Brain microvascular endothelial cell (primary cell): ENCODE measurements around the gene PTEN.

Experiments used
- DNase-seq: peaks from one replicate; pipeline ENCODE4 v3.0.0-alpha.2; 2020
- H3K27ac ChIP-seq: fragments of 250-450 bp; sonication (Bioruptor Pico); 2 replicates; pipeline ENCODE4 v1.5.1; 2020; ENCODE audit warnings: mild to moderate bottlenecking, moderate library complexity
- H3K27me3 ChIP-seq: fragments of 250-450 bp; sonication (Bioruptor Pico); replicated peaks from 2 replicates; pipeline ENCODE4 v1.5.1; 2020; ENCODE audit warnings: mild to moderate bottlenecking
- H3K36me3 ChIP-seq: fragments of 250-450 bp; sonication (Bioruptor Pico); replicated peaks from 2 replicates; pipeline ENCODE4 v1.5.1; 2020; ENCODE audit warnings: mild to moderate bottlenecking
- H3K4me3 ChIP-seq: 2 replicates; pipeline ENCODE4 v1.5.1; 2011; ENCODE audit warnings: low read depth, mild to moderate bottlenecking, control low read depth, low read length, moderate library complexity
- in situ Hi-C: cut with HindIII; loops from 2 replicates; pipeline ENCODE4 v1.10.0; 2017; ENCODE audit warnings: low sequenced_read_pairs, low pct_ligation_motif_present
- TF ChIP-seq, protein P1 (sequence below): IDR thresholded peaks from 2 replicates; pipeline ENCODE4 v1.5.1; 2011; ENCODE audit warnings: low read depth, mild to moderate bottlenecking, moderate library complexity, low read length, control low read depth, inconsistent platforms; ENCODE audit errors: missing control alignments

The PTEN gene

DNA sequence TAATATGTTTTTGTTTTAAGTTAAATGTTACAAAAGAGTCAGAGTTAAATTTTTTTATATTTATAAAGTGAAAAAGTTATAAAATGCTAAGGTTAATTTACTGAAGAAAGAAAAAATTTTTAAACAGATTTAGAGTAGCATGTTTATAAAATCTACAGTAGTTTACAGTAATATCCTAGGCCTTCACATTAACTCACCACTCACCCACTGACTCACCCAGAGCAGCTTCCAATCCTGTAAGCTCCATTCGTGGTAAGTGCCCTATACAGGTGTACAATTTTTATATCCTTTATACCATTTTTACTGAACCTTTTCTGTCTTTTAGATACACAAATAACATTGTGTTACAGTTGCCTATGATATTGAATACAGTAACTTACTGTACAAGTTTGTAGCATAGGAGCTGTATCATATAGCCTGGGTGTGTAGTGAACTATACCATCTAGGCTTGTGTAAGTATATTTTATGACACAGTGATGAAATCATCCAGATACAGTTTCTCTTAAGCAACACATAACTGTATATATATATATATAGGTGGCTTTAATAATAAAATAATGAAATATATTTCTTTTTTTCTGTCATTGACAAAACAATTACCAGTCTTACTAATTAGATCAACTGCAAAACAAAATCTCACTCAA is 79.6 kb downstream of the PTEN start:
- Histone ChIP-seq H3K27me3 (no peaks in the 10 kb centered on the region), H3K27ac (no peak overlapping the region), H3K36me3 (no peaks in the 10 kb centered on the region), H3K4me3 (no peak overlapping the region)
- no peak for DNase-seq
- TF ChIP-seq, protein P1, sequence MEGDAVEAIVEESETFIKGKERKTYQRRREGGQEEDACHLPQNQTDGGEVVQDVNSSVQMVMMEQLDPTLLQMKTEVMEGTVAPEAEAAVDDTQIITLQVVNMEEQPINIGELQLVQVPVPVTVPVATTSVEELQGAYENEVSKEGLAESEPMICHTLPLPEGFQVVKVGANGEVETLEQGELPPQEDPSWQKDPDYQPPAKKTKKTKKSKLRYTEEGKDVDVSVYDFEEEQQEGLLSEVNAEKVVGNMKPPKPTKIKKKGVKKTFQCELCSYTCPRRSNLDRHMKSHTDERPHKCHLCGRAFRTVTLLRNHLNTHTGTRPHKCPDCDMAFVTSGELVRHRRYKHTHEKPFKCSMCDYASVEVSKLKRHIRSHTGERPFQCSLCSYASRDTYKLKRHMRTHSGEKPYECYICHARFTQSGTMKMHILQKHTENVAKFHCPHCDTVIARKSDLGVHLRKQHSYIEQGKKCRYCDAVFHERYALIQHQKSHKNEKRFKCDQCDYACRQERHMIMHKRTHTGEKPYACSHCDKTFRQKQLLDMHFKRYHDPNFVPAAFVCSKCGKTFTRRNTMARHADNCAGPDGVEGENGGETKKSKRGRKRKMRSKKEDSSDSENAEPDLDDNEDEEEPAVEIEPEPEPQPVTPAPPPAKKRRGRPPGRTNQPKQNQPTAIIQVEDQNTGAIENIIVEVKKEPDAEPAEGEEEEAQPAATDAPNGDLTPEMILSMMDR, result no peak
- in situ Hi-C loops, result no loop called here

DNA sequence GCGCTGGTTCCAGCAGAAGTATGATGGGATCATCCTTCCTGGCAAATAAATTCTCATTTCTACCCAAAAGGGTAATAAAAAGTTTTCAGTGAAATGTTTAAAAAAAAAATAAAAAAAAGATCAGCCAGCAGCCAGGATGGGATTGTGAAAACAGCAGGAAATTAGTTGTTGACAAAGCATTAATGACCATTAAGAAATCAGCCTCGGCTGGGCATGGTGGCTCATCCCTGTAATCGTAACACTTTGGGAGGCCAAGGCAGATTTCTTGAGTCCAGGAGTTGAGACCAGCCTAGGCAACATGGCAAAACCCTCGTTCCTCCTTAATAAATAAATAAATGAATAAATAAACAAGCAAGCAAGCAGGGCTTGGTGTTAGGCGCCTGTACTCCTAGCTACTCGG is 82.6 kb downstream of the PTEN start:
- Histone ChIP-seq H3K27ac (no peak overlapping the region), H3K36me3 (no peaks in the 10 kb centered on the region), H3K27me3 (no peaks in the 10 kb centered on the region), H3K4me3 (no peak overlapping the region)
- TF ChIP-seq, protein P1, result no peak
- no peak for DNase-seq
- in situ Hi-C loops, result no loop called here

DNA sequence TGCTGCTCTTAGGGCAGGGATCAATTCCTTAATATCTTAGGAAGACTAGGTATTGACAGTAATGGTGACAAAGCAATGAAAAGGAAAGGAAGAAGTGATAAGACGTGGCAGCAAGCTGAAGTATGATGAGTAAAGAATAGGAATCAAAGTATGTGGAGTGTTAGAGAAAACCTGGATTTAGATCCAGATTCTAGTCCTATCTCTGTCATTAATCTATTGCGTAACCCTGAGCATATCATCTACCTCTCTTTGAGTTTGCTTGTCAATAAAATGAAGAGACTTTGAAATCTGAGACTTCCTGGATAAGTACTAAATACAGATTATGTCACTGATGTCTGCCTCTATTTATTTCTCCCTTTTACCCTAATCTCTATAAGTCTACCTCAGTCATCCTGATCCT is 89.2 kb downstream of the PTEN start:
- TF ChIP-seq, protein P1, result no peak
- in situ Hi-C loops, result no loop called here
- Histone ChIP-seq H3K36me3 (peaks cover 2% of the 10 kb centered on the region), H3K27me3 (no peaks in the 10 kb centered on the region), H3K27ac (no peak overlapping the region), H3K4me3 (no peak overlapping the region)
- no peak for DNase-seq

DNA sequence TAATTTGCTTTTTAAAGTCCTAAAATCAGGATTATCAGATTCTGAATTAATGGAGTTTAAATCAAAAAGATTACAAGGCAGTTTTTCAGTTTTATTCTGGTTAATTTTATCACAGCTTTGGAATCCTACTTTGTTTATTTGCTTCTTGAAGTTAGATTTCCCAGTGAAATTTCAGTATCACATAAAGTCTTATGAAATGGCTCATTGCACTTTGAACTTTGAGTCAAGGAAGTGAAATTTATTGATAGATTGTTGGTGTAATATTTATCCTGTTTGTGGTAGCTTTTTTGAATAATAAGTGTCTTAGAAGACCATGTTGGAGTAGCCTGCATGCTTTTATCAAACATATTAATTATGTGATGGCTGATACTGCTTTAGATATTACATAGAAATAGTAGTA is 92.6 kb downstream of the PTEN start:
- H3K36me3 ChIP-seq, result peaks cover 2% of the 10 kb centered on the region
- DNase-seq, result no peak
- no peaks in the 10 kb centered on the region for H3K27me3 ChIP-seq
- in situ Hi-C loops, result no loop called here
- TF ChIP-seq, protein P1, result no peak
- no peak overlapping the region for H3K4me3 ChIP-seq
- no peak overlapping the region for H3K27ac ChIP-seq

DNA sequence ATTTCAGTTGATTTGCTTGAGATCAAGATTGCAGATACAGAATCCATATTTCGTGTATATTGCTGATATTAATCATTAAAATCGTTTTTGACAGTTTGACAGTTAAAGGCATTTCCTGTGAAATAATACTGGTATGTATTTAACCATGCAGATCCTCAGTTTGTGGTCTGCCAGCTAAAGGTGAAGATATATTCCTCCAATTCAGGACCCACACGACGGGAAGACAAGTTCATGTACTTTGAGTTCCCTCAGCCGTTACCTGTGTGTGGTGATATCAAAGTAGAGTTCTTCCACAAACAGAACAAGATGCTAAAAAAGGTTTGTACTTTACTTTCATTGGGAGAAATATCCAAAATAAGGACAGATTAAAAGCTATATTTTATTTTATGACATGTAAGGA is 94.3 kb downstream of the PTEN start:
- no peak overlapping the region for H3K27ac ChIP-seq
- H3K36me3 ChIP-seq, result no peaks in the 10 kb centered on the region
- in situ Hi-C loops, result no loop called here
- no peak overlapping the region for H3K4me3 ChIP-seq
- DNase-seq, result no peak
- TF ChIP-seq, protein P1, result no peak
- no peaks in the 10 kb centered on the region for H3K27me3 ChIP-seq

DNA sequence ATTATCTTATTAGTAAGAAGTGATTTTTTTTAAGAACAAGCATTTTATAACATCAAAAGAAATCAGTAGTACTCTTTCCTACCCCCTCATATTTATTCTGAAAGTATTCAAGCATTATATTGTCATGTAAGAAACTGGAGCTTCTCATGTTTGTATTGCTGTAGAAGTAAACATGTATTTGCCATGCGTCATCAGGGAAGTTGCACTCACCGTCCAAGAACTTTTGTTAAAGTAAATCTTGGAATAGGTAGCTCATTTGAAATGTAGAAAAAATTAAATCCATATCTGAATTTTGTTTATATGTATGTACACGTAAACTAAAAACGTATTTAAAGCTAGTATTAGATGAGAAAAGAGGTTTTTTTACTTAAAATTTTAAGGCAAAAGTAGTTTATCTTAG is 96.8 kb downstream of the PTEN start:
- Histone ChIP-seq H3K36me3 (no peaks in the 10 kb centered on the region), H3K27ac (peak overlapping the region; percentile 25), H3K4me3 (no peak overlapping the region), H3K27me3 (no peaks in the 10 kb centered on the region)
- TF ChIP-seq, protein P1, result no peak
- peak; percentile 49 for DNase-seq
- in situ Hi-C loops, result no loop called here
